ENCODE results near the gene MANEAL.

Gene MANEAL

DNA sequence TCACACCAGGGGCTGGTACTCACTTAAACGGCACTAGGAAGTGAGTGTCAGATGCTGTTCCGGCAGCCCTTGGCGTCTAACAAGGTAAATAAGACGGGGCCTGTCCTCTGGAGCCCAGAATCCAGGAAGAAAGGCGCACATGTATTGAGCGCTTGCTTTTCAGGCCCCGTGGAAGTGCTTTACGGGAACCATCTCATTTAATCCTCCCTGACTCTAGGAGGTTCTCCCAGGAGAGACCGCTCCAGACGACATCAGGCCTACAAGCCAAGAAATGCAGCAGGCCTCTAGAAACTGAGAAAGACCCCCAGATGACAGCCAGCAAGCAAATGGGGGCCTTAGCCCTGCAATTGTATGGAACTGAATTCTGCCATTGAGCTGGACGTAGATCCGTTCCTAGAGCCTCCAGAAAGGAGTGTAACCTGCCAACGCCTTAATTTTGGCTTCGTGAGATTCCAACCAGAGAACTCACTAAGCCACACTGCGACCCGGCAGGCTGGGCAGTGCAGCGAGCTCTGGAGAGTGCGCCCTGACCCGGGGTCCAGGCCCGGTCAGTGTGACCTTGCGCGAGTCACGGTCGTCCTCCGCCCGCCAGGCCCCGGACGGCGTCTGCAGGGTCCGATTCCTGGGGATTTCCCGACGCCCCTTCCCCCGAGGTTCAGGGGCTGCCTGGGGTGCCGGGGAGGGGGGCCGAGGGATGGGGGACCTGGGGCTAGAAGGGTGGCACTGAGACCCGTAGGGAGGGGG lies 532 bp upstream of the MANEAL start:
- DNase-seq (ENCODE audit: extremely low read depth, low read depth), result no peak

DNA sequence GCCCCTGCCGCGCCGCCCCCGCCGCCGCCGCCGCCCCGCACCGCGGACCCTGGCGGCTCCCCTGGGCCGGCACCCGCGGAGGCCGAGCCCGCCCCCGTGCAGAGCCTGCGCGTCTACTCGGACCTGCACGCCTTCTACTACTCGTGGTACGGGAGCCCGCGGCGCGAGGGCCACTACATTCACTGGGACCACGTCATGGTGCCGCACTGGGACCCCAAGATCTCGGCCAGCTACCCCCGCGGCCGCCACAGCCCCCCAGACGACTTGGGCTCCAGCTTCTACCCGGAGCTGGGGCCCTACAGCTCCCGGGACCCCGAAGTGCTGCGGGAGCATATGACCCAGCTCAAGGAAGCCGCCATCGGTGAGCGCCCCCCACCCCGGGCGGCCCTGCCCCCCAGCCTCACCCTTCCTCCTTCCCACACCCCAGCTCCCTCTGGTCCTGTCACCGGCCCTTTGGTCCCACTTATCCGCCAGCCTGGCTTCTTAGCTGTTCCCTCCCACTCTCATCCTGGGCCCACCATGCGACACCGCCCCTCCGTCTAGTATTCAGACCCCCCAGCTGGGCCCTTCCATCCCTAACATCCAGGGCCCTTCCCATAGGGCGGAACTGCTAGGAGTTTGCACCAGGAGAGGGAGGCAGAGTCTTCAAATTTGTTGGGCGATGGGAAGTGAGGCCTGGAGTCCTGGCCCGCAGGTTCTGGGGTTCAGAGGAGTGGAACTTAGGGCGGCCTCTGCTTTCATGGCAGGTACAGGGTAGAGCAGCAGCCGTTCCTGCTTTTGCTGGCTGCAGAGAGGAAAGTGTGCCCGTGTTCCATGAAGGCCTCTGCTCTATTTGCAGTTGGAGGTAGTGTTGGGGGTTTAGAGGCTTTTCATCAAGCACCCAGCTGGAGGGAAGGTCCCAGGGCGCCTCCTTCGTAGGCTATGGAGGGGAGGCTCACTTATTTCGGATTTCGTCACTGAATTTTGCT lies 1.0 kb downstream of the MANEAL start:
- TF ChIP-seq, protein P1, sequence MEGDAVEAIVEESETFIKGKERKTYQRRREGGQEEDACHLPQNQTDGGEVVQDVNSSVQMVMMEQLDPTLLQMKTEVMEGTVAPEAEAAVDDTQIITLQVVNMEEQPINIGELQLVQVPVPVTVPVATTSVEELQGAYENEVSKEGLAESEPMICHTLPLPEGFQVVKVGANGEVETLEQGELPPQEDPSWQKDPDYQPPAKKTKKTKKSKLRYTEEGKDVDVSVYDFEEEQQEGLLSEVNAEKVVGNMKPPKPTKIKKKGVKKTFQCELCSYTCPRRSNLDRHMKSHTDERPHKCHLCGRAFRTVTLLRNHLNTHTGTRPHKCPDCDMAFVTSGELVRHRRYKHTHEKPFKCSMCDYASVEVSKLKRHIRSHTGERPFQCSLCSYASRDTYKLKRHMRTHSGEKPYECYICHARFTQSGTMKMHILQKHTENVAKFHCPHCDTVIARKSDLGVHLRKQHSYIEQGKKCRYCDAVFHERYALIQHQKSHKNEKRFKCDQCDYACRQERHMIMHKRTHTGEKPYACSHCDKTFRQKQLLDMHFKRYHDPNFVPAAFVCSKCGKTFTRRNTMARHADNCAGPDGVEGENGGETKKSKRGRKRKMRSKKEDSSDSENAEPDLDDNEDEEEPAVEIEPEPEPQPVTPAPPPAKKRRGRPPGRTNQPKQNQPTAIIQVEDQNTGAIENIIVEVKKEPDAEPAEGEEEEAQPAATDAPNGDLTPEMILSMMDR (IDR thresholded peaks at IDR 0.05; ENCODE audit: low read depth, low read length), result no peak

More for the DNA sequence above, 532 bp upstream of the MANEAL start:
- TF ChIP-seq, protein P1 (IDR thresholded peaks at IDR 0.05; ENCODE audit: low read depth, low read length), result no peak

DNA sequence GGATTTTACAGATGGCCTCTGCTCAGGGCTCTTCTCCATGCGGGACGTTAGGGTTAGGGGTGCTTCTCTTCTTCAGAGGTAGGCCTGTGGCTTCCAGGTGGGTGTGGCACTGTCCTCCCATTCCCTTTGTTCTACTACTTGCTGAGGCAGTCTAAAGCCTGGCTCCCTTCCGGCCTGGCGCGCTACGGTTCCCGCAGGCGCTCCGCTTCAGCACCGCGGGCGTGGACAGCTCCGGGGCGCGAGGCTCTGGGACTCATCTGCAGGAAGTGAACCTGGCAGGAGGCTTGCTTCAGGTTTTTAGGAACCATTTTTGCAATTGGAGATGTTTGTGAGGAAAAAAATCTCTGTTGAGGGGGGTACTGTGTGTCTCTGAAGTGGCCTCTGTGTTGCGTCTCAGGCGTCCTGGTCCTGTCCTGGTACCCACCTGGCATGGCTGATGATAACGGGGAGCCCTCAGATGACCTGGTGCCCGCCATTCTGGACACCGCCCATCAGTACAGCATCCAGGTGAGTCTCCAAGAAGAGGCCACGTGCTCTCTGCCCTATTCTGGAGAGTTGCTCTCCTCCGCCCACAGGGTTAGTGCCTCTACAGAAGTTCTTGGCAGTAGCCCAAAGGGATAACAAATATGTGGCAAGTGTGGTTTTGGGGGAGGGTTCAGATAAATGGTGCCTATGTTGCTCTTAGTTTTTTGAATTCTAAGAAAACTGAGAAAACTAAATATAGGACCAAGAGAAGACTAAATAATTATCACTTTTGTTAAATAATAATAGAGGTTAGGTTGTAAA lies 1.9 kb downstream of the MANEAL start:
- TF ChIP-seq, protein P1 (IDR thresholded peaks at IDR 0.05; ENCODE audit: low read depth, low read length), result no peak
- no peak for DNase-seq (ENCODE audit: extremely low read depth, low read depth)

More for the DNA sequence above, 1.0 kb downstream of the MANEAL start:
- DNase-seq (ENCODE audit: extremely low read depth, low read depth), result no peak

DNA sequence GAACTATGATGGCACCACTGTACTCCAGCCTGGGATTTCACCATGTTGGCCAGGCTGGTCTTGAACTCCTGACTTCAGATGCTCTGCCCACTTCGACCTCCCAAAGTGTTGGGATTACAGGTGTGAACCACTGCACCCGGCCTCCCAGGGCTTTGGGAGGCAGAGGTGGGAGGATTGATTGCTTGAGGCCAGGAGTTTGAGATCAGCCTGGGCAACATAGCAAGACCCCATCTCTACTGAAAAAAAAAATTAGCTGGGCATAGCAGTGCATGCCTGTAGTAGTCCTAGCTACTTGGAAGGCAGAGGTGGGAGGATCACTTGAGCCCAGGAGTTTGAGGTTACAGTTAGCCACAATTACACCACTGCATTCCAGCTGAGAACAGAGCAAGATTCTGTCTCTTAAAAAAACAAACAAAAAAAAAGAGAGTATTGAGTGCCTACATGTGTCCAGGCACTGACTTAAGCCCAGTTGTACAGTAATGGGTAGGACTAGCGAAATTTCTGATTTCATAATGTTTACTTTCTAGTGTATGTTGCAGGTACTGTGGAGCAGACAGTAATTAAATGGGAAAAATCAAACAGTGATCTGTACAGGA lies 4.2 kb downstream of the MANEAL start:
- no peak for DNase-seq (ENCODE audit: extremely low read depth, low read depth)
- TF ChIP-seq, protein P1 (IDR thresholded peaks at IDR 0.05; ENCODE audit: low read depth, low read length), result no peak

DNA sequence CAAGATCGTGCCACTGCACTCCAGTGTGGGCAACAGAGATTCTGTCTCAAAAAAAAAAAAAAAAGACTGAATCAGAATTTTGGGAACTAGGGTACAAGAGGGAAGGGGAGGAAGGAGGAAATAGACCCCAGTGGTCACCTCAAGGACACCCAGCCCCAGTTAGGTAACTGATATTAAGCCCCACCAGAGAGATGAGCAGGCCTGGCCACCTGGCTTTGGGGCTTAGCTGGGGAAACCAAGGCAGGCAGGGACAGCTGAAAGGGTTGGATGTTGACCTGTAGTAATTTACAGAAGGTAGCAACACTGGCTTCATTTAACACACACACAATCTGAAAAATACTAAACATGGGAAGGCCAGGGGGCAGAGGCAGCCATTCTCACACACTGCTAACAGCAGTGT lies 8.8 kb downstream of the MANEAL start:
- TF ChIP-seq, protein P1 (IDR thresholded peaks at IDR 0.05; ENCODE audit: low read depth, low read length), result no peak
- DNase-seq (ENCODE audit: extremely low read depth, low read depth), result no peak

DNA sequence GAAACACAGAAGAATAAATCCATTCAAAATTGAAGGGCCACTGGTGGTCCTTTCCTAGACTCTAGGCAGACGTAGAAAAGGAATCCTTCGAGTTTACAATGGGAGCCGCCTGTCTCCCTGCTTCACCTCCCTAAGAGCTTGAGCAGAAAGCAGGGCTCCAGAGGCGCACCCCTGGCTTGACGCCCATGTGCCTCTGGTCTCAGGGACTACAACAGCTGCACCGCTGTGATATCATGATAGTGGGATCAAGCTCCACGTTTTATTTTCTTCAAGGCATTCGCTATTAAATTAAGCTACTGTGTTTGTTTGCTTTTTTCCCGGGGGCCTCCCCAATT lies 13.5 kb downstream of the MANEAL start:
- no peak for DNase-seq (ENCODE audit: extremely low read depth, low read depth)
- TF ChIP-seq, protein P1 (IDR thresholded peaks at IDR 0.05; ENCODE audit: low read depth, low read length), result no peak
